ENCODE results near the gene MYL2. TPM values are rescaled to one million over a fixed set of nuclear protein-coding genes. Genes with fewer than 3 reads are reported as not detected.
A peak's percentile ranks its signal among the peaks of the same experiment; 100 is the strongest.

MYL2 gene
- polyA plus RNA-seq, 1 experiment = not detected

GRCh38 chr12:110934093-110934852, 13.9 kb upstream of the MYL2 start:
- H3K4me3 ChIP-seq (ENCODE audit: low read depth, low read length) = no peak overlapping the region
- TF ChIP-seq CTCF (IDR thresholded peaks at IDR 0.05; ENCODE audit: insufficient read depth, low read depth, low read length) = no peak
- H3K36me3 ChIP-seq (ENCODE audit: control insufficient read depth, insufficient read depth, low read length) = no peaks in the 10 kb centered on the region
- ChIA-PET CTCF (interaction anchor here (1.9 kb wide), 1 partner anchor 365 kb away, joined by 4 read pairs; no protein-coding TSS in a partner anchor), POLR2A (no interaction called here)
- no peak for DNase-seq (ENCODE audit: low read depth)
- H3K27me3 ChIP-seq (ENCODE audit: control insufficient read depth, insufficient read depth, low read length) = peaks cover 5% of the 10 kb centered on the region

GRCh38 chr12:110933326-110933974, 13.1 kb upstream of the MYL2 start:
- no peak for DNase-seq (ENCODE audit: low read depth)
- peaks cover 5% of the 10 kb centered on the region for H3K27me3 ChIP-seq (ENCODE audit: control insufficient read depth, insufficient read depth, low read length)
- ChIA-PET CTCF (interaction anchor here (1.9 kb wide), 1 partner anchor 365 kb away, joined by 4 read pairs; no protein-coding TSS in a partner anchor), POLR2A (no interaction called here)
- H3K4me3 ChIP-seq (ENCODE audit: low read depth, low read length) = no peak overlapping the region
- no peak for TF ChIP-seq CTCF (IDR thresholded peaks at IDR 0.05; ENCODE audit: insufficient read depth, low read depth, low read length)
- no peaks in the 10 kb centered on the region for H3K36me3 ChIP-seq (ENCODE audit: control insufficient read depth, insufficient read depth, low read length)

- no peak overlapping the region for H3K4me3 ChIP-seq (ENCODE audit: low read depth, low read length)
- H3K36me3 ChIP-seq (ENCODE audit: control insufficient read depth, insufficient read depth, low read length) = no peaks in the 10 kb centered on the region
- CTCF ChIA-PET = interaction anchor here (1.1 to 1.9 kb wide), 2 partner anchors 16 to 367 kb away, joined by 3 to 4 read pairs; no protein-coding TSS in a partner anchor
- POLR2A ChIA-PET = no interaction called here
- H3K27me3 ChIP-seq (ENCODE audit: control insufficient read depth, insufficient read depth, low read length) = peaks cover 5% of the 10 kb centered on the region
- TF ChIP-seq CTCF (IDR thresholded peaks at IDR 0.05; ENCODE audit: insufficient read depth, low read depth, low read length) = peak; percentile 10; the same call in 1 of the 2 replicates
- no peak for DNase-seq (ENCODE audit: low read depth)
Measured at GRCh38 chr12:110932046-110932445, 11.7 kb upstream of the MYL2 start.

- POLR2A ChIA-PET = no interaction called here
- no peak for DNase-seq (ENCODE audit: low read depth)
Measured at GRCh38 chr12:110931315-110931728, 10.9 kb upstream of the MYL2 start.

More at GRCh38 chr12:110931315-110931728, 10.9 kb upstream of the MYL2 start:
- TF ChIP-seq CTCF (IDR thresholded peaks at IDR 0.05; ENCODE audit: insufficient read depth, low read depth, low read length) = no peak
- Histone ChIP-seq H3K4me3 (ENCODE audit: low read depth, low read length) (no peak overlapping the region), H3K27me3 (ENCODE audit: control insufficient read depth, insufficient read depth, low read length) (peaks cover 2% of the 10 kb centered on the region), H3K36me3 (ENCODE audit: control insufficient read depth, insufficient read depth, low read length) (no peaks in the 10 kb centered on the region)
- CTCF ChIA-PET = interaction anchor here (0.6 to 1.4 kb wide), 3 partner anchors 14 to 25 kb away, joined by 3 read pairs; no protein-coding TSS in a partner anchor
